GM21381 (cell line): ENCODE results near the gene DUSP9.
"Not testable (repeated sequence)": the region's sequence is repeated elsewhere in the genome, so short reads cannot be mapped to it uniquely, and the experiment has no call there.

Experiments used
- ATAC-seq: cut with Tn5 transposase; IDR thresholded peaks from one replicate; pipeline ENCODE4 v1.9.1; 2021; ENCODE audit warnings: mild to moderate bottlenecking, moderate library complexity; ENCODE audit not compliant: unreplicated experiment

Gene DUSP9

GRCh38 chrX:153689654-153690465, 42.9 kb downstream of the DUSP9 start:
- no peak for ATAC-seq

- ATAC-seq: no peak
Measured at GRCh38 chrX:153690466-153690865, 43.5 kb downstream of the DUSP9 start.

- ATAC-seq: not testable (repeated sequence)
Measured at GRCh38 chrX:153691032-153691827, 44.2 kb downstream of the DUSP9 start.

GRCh38 chrX:153692003-153692402, 45.0 kb downstream of the DUSP9 start:
- no peak for ATAC-seq

- ATAC-seq: no peak
Measured at GRCh38 chrX:153692611-153693156, 45.7 kb downstream of the DUSP9 start.

GRCh38 chrX:153693216-153694086, 46.4 kb downstream of the DUSP9 start:
- no peak for ATAC-seq

- not testable (repeated sequence) for ATAC-seq
Measured at GRCh38 chrX:153694256-153694655, 47.3 kb downstream of the DUSP9 start.

- ATAC-seq: no peak
Measured at GRCh38 chrX:153694687-153695270, 47.8 kb downstream of the DUSP9 start.

GRCh38 chrX:153696100-153696499, 49.1 kb downstream of the DUSP9 start:
- ATAC-seq: no peak

- not testable (repeated sequence) for ATAC-seq
Measured at GRCh38 chrX:153696538-153696937, 49.5 kb downstream of the DUSP9 start.

GRCh38 chrX:153696986-153697722, 50.2 kb downstream of the DUSP9 start:
- ATAC-seq: not testable (repeated sequence)

GRCh38 chrX:153697924-153698865, 51.2 kb downstream of the DUSP9 start:
- no peak for ATAC-seq

- ATAC-seq: not testable (repeated sequence)
Measured at GRCh38 chrX:153699210-153699783, 52.3 kb downstream of the DUSP9 start.

- ATAC-seq: not testable (repeated sequence)
Measured at GRCh38 chrX:153699784-153700371, 52.9 kb downstream of the DUSP9 start.

- no peak for ATAC-seq
Measured at GRCh38 chrX:153700376-153700945, 53.5 kb downstream of the DUSP9 start.
